Measurements from ENCODE around the gene WWOX. TPM values are rescaled to one million over a fixed set of nuclear protein-coding genes. Genes with fewer than 3 reads are reported as not detected.
A peak's percentile ranks its signal among the peaks of the same experiment; 100 is the strongest.

The WWOX gene
- total RNA-seq, 2 donors from 2014 or later, result 30.0 to 35.4 TPM

DNA sequence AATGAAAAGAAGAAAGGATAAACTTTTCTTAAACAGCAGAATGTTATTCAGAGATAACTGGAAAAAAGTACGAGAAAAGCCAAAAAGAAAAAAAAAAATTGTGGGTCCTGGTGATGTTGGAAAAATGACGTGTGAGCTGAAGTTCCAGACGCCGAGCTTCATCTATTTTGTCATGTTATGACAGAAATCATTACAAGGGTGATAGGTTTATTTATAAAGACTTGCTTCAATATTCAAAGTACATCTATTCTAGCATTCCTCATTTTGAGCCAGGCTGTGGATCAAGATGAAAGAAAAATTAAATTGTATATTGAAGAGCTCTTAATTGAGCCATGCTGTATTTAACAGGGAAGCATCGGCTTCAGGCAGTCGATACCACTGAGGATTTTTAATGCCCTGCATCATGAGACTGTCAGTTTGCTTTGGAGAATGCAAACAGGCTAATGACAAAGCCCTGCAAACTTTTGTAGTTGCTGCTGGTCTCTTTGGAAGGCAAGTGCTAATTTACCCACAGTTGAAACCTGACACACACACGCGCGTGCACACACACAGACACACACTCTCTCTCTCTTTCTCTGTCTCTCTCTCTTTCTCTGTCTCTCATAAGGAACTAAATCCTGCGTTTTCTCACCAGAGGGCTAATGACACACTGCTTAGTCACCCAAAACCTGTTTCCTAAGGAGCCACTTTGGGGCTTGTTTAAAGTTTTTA, 110.7 kb downstream of the WWOX start:
- H3K4me1 Mint-ChIP-seq, result peaks cover 29% of the 10 kb centered on the region
- H3K27me3 ChIP-seq (ENCODE audit: control insufficient read depth, insufficient read depth, low read length, poor library complexity, severe bottlenecking), result no peaks in the 10 kb centered on the region
- peak; percentile 52 for DNase-seq
- TF ChIP-seq, protein P1, sequence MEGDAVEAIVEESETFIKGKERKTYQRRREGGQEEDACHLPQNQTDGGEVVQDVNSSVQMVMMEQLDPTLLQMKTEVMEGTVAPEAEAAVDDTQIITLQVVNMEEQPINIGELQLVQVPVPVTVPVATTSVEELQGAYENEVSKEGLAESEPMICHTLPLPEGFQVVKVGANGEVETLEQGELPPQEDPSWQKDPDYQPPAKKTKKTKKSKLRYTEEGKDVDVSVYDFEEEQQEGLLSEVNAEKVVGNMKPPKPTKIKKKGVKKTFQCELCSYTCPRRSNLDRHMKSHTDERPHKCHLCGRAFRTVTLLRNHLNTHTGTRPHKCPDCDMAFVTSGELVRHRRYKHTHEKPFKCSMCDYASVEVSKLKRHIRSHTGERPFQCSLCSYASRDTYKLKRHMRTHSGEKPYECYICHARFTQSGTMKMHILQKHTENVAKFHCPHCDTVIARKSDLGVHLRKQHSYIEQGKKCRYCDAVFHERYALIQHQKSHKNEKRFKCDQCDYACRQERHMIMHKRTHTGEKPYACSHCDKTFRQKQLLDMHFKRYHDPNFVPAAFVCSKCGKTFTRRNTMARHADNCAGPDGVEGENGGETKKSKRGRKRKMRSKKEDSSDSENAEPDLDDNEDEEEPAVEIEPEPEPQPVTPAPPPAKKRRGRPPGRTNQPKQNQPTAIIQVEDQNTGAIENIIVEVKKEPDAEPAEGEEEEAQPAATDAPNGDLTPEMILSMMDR (conservative IDR thresholded peaks at IDR 0.05), result no peak
- no peaks in the 10 kb centered on the region for H3K4me1 ChIP-seq (ENCODE audit: control insufficient read depth, insufficient read depth, low read length)
- H3K4me3 ChIP-seq (ENCODE audit: low read length), result no peak overlapping the region
- no peak overlapping the region for H3K9ac ChIP-seq (ENCODE audit: extremely low read depth, low read length, poor library complexity, severe bottlenecking)
- H3K36me3 Mint-ChIP-seq (ENCODE audit: low read depth), result peaks cover under 1% of the 10 kb centered on the region
- H3K36me3 ChIP-seq (ENCODE audit: control insufficient read depth, insufficient read depth, low read length), result no peaks in the 10 kb centered on the region
- H3K9me3 ChIP-seq (ENCODE audit: control insufficient read depth, low read length), result no peaks in the 10 kb centered on the region
- H3K27ac Mint-ChIP-seq, result peak overlapping the region; percentile 23
- no peak overlapping the region for H3K4me3 Mint-ChIP-seq
- peaks cover 2% of the 10 kb centered on the region for H3K27me3 Mint-ChIP-seq (ENCODE audit: insufficient read depth)
- 90 to 93% methylated on average over 3 to 10 of the region's 10 CpGs for WGBS, 2 experiments (ENCODE audit: insufficient coverage in 1 of 2, insufficient read length in 1 of 2)
- no peak overlapping the region for H3K27ac ChIP-seq (ENCODE audit: low read depth, low read length)
- H3K9me3 Mint-ChIP-seq, result peaks cover 3% of the 10 kb centered on the region

DNA sequence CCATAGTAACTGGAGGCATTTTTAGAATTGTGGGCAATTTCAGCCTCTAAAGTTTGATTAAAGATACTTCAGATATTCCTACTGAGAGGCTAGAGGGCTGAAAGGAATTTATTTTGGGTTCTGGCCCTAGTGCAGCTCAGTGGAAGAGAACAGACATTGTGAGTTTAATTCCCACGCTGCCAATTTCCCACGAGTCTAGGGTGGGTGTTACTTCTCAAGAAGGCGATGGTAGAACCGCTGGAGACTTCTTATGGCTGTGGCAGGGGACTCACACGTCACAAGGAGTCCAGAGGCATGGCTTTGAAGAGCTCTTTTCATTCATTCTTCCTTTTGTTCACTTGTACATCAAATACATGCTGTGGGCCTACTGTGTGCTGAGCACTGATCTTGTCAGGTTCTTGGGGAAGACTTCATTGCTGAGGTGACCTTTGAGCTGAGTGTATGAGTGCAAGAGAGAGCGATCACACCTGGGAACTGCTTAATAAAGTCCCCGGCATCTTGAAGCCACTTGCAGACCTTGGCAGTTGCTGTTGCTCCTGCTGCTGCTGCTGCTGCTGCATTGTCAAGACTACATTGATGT, 111.7 kb downstream of the WWOX start:
- Histone ChIP-seq H3K4me1 (ENCODE audit: control insufficient read depth, insufficient read depth, low read length) (no peaks in the 10 kb centered on the region), H3K36me3 (ENCODE audit: control insufficient read depth, insufficient read depth, low read length) (no peaks in the 10 kb centered on the region), H3K27ac (ENCODE audit: low read depth, low read length) (no peak overlapping the region), H3K27me3 (ENCODE audit: control insufficient read depth, insufficient read depth, low read length, poor library complexity, severe bottlenecking) (no peaks in the 10 kb centered on the region), H3K9me3 (ENCODE audit: control insufficient read depth, low read length) (peaks cover 8% of the 10 kb centered on the region), H3K9ac (ENCODE audit: extremely low read depth, low read length, poor library complexity, severe bottlenecking) (no peak overlapping the region), H3K4me3 (ENCODE audit: low read length) (no peak overlapping the region)
- H3K36me3 Mint-ChIP-seq (ENCODE audit: low read depth), result peaks cover 4% of the 10 kb centered on the region
- DNase-seq, result no peak
- H3K4me3 Mint-ChIP-seq, result no peak overlapping the region
- peaks cover 30% of the 10 kb centered on the region for H3K4me1 Mint-ChIP-seq
- TF ChIP-seq, protein P1 (conservative IDR thresholded peaks at IDR 0.05), result no peak
- H3K9me3 Mint-ChIP-seq, result peaks cover 6% of the 10 kb centered on the region
- no peak overlapping the region for H3K27ac Mint-ChIP-seq
- WGBS, 2 experiments (ENCODE audit: insufficient coverage in 1 of 2, insufficient read length in 1 of 2), result 86 to 89% methylated on average over 5 to 7 of the region's 7 CpGs
- H3K27me3 Mint-ChIP-seq (ENCODE audit: insufficient read depth), result no peaks in the 10 kb centered on the region

DNA sequence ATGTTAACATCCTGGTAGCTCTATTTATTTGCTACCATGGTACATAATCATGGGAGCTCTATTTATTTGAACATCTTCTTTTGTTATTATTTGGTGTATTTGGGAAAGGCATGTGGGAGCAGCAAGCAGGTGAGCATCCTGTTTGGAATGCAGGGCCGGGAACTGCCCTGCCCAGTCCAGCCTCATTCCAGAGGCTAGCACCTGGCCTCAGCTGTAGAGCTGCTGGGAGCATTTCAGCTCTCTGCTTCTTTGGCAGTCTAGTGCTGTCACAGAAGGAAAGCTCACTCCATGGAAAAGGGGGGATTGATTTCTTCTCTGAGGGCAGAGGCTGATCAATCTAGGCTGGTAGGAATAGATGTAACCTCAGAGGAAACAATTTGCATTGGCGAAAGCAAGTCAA, 112.5 kb downstream of the WWOX start:
- peak; percentile 70 for DNase-seq
- TF ChIP-seq, protein P1 (conservative IDR thresholded peaks at IDR 0.05), result no peak
- Histone ChIP-seq H3K4me1 (ENCODE audit: control insufficient read depth, insufficient read depth, low read length) (no peaks in the 10 kb centered on the region), H3K9me3 (ENCODE audit: control insufficient read depth, low read length) (peaks cover 8% of the 10 kb centered on the region), H3K27ac (ENCODE audit: low read depth, low read length) (no peak overlapping the region), H3K36me3 (ENCODE audit: control insufficient read depth, insufficient read depth, low read length) (no peaks in the 10 kb centered on the region), H3K27me3 (ENCODE audit: control insufficient read depth, insufficient read depth, low read length, poor library complexity, severe bottlenecking) (no peaks in the 10 kb centered on the region), H3K4me3 (ENCODE audit: low read length) (no peak overlapping the region), H3K9ac (ENCODE audit: extremely low read depth, low read length, poor library complexity, severe bottlenecking) (no peak overlapping the region)
- Mint-ChIP-seq H3K4me3 (no peak overlapping the region), H3K9me3 (peaks cover 8% of the 10 kb centered on the region), H3K27me3 (ENCODE audit: insufficient read depth) (peaks cover under 1% of the 10 kb centered on the region), H3K36me3 (ENCODE audit: low read depth) (peaks cover 4% of the 10 kb centered on the region), H3K27ac (no peak overlapping the region), H3K4me1 (peaks cover 30% of the 10 kb centered on the region)
- WGBS, 2 experiments (ENCODE audit: insufficient coverage in 1 of 2, insufficient read length in 1 of 2), result 94 to 100% methylated on average over 1 to 2 of the region's 2 CpGs

Measured in endodermal cell (in vitro differentiated cells).